Hematopoietic multipotent progenitor cell treated with erythropoietin and hydrocortisone succinate and interleukin-3 and kit ligand, for 17 days (in vitro differentiated cells): ENCODE measurements around the gene BIRC5.
"Not testable (repeated sequence)": the region's sequence is repeated elsewhere in the genome, so short reads cannot be mapped to it uniquely, and the experiment has no call there.

ENCODE experiments used
- DNase-seq: peaks from one replicate; pipeline ENCODE4 v3.0.0-alpha.2; 2015; ENCODE audit warnings: low spot score

The BIRC5 gene

GRCh38 chr17:78214016-78214705 lies at the start of gene BIRC5:
Gene BIRC5, plus strand, starts transcription at chr17:78214253. Its CDS starts 64 bp downstream, at chr17:78214317.
- peak; percentile 91 for DNase-seq

DNA sequence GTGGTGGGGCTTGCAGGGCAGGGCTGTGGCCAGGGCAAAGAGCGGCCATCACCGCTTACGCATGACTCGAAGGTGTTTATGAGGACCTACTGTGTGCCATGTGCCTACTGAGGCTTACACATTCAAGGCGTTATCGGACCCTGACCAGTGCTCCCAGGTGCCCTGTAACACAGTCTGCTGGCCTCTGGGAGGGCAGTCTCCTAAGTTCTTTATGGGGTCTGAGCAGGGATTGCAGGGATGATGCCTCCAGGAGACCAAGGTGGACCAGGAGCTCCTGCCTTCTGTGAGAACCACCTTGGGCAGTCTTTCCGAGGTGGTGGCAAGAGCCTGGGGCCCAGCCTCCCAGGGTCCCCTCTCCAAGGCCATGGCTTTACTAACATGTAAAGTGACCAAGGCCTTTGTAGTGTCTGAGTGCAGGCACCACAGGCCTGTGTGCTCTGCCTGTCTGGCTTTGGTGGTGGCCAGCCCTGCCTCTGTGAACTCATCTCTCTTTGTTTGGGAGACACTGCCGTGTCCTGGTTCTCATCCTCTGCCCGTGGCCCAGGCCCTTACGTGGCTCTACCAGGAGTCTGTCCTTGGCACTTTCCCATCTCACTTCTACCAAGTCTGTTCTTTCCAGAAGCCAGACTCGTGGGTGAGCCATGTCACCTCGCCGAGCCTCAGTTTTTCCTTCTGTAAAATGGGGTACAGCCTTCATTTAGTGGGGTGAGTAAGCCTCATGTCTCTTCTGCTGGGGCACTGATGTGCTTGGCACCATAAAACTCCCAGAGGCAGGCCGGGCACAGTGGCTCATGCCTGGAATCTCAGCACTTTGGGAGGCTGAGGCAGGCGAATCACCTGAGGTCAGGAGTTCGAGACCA lies 49.1 kb upstream of the BIRC5 start:
- no peak for DNase-seq

DNA sequence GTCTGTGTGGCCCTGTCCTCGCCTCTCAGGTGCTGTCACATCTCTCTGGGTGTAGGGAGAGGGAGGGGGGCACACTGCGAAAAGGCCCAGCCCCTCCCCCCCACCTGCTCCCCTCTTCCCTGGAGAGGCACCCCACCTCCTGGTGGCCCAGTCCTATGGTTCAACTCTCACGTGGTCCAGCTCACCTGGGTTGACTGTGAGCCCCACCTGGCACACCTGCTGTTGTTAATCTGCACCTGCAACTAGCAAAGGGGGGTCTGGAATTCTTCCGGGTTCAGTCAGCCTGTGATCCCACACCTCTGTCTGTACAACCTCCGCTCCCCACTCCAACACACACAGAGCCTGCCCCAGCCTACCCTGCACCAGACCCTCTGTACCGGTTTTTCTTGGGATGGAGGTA lies 47.6 kb upstream of the BIRC5 start:
- DNase-seq: no peak

GRCh38 chr17:78168242-78168902 lies 45.7 kb upstream of the BIRC5 start, which contains the start of gene SYNGR2:
Gene SYNGR2, plus strand, starts transcription at chr17:78168581. Its CDS starts 36 bp downstream, at chr17:78168617.
- DNase-seq: peak; percentile 88

DNA sequence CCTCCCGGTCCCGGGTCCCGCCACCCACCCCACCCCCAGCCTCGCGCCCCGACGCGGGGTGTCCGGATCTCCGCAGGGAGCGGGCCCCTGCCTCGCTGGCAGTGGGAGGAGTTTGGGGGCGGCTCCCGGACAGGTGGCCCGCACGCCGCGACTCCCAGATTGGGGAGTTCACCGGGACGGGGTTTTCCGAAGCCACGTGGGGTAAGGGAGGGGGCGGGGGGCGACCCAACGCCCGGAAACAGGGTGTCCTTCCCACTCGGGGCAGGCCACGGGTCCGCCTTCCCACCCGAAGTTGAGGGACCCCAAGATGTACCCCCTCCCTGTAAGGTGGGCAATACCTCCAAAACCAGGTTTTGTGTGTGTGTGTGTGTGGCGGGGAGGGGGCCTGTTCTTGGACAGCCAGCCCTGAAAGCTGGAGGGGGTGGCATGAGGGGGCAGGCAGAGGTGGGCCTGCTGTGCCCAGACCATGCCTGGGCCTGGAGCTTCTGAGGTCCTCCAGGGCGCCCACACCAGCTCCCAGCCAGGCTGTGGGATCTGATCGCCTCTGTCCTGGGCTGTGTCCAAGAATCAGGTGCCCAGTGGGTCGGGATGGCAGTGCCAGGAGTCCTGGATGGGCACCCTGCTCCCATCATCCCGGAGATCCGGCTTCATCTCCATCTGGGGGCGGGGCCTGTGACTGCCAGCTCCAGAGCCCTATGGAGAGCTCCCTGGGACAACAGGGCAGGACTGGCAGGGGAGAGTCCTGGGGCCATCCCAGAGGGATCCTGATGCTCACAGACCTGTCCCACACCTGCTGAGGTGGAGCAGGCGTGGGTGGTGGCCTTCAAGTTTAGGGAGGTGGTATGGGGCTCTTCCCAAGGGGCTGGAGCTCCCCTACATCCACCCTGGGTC lies 44.9 kb upstream of the BIRC5 start:
- peak; percentile 35 for DNase-seq

DNA sequence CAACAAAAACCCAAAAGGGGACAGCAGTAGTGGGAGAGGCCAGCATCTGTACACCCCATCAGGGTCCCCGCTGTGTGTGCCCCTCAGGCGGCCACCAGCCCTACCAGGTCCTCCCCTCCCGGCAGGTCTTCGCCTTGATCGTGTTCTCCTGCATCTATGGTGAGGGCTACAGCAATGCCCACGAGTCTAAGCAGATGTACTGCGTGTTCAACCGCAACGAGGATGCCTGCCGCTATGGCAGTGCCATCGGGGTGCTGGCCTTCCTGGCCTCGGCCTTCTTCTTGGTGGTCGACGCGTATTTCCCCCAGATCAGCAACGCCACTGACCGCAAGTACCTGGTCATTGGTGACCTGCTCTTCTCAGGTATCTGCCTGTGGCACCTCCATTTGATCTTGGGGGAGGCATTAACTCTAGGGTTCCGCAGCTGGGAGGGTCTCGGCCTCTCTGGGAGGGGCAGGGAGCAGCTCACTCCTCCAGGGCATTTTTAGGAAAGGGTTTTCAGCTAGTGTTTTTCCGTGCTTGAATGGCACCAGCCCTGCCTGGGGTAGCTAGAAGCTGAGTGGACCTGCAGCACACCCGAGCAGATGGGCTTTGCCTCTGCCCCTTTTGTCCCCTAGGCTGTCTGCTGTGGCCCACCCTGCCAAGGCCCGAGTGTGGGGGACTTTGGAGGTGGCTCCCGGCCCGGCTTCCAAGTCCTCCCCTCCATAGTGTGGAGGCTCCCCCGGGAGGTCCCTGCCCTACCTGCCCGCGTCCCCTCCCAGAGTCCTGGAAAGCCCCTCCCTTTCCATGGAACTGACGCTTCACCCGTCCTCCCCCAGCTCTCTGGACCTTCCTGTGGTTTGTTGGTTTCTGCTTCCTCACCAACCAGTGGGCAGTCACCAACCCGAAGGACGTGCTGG lies 43.1 kb upstream of the BIRC5 start:
- no peak for DNase-seq

DNA sequence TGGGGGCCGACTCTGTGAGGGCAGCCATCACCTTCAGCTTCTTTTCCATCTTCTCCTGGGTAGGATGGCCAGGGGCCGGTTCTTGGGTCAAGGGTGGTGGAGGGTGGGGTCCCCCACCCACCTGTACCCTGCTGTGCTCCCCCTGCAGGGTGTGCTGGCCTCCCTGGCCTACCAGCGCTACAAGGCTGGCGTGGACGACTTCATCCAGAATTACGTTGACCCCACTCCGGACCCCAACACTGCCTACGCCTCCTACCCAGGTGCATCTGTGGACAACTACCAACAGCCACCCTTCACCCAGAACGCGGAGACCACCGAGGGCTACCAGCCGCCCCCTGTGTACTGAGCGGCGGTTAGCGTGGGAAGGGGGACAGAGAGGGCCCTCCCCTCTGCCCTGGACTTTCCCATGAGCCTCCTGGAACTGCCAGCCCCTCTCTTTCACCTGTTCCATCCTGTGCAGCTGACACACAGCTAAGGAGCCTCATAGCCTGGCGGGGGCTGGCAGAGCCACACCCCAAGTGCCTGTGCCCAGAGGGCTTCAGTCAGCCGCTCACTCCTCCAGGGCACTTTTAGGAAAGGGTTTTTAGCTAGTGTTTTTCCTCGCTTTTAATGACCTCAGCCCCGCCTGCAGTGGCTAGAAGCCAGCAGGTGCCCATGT lies 42.3 kb upstream of the BIRC5 start:
- DNase-seq: not testable (repeated sequence)

DNA sequence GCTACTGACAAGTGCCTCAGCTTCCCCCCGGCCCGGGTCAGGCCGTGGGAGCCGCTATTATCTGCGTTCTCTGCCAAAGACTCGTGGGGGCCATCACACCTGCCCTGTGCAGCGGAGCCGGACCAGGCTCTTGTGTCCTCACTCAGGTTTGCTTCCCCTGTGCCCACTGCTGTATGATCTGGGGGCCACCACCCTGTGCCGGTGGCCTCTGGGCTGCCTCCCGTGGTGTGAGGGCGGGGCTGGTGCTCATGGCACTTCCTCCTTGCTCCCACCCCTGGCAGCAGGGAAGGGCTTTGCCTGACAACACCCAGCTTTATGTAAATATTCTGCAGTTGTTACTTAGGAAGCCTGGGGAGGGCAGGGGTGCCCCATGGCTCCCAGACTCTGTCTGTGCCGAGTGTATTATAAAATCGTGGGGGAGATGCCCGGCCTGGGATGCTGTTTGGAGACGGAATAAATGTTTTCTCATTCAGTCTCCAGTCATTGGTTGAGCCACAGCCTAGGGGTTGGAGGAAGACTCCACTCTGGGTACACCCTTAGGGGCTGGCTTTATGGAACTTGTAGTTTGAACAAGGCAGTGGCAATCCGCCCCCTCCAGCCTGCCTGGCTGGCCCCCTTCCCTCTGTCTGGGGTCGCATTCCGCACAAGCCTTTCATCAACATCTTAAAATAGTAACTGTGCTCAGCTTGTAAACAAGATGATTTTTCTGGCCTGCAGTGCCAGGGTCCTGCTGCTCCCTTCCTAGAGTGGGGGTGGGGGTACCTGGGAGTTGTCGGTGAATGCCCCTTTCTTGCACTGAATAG lies 41.6 kb upstream of the BIRC5 start:
- DNase-seq: peak; percentile 37

- no peak for DNase-seq
Measured at GRCh38 chr17:78173097-78173715, 40.8 kb upstream of the BIRC5 start.

DNA sequence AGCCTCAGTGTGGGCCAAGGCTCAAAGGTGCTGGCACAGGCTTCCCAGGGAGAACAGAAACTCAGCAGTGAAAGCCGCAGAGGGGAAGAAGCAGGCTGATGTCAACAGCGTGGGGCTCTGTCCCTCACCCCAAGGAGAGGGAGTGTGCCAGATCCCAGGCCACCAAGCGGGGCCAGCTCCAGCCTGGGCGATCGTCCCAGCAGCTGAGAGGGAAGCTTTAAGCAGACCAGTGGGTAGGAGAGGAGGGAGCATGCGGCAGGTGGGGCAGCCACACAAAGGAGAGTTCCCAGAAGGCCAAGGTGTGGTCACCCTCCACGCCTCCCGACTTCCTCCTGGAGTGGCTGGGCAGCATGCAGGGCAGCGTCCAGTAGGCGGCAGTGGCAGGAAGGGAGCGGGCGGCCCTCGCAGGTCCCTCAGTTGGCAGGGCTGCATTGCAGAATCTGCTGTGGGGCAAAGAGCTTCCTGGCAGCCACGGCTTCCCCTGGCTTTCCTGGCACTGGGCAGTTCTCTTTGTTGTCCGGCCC lies 39.6 kb upstream of the BIRC5 start:
- no peak for DNase-seq

- DNase-seq: no peak
Measured at GRCh38 chr17:78174870-78175642, 39.0 kb upstream of the BIRC5 start.

- no peak for DNase-seq
Measured at GRCh38 chr17:78175643-78175981, 38.4 kb upstream of the BIRC5 start.

GRCh38 chr17:78176548-78177025 lies 37.5 kb upstream of the BIRC5 start:
- DNase-seq: peak; percentile 75

GRCh38 chr17:78179372-78179771 lies 34.7 kb upstream of the BIRC5 start:
- DNase-seq: no peak

DNA sequence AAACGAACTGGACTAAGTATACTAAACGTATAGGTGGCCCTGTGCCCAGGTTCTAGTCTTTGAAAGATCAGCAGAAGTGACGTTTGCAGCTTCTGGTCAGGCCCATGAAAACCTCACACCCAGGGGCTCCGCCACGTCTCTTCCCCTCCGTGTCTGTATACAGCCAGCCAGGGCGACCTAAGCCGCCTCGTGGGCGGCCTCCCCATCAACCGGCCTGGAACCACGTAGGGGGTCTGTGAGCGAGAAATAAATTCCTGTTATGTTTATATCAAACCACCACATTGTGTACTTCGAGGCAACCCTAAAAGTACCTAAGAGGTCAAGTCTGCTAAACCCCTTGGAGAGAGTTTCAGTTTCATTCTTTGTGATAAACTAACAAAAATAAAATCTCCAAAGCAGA lies 34.0 kb upstream of the BIRC5 start:
- DNase-seq: no peak

GRCh38 chr17:78180508-78180907 lies 33.5 kb upstream of the BIRC5 start:
- no peak for DNase-seq

- DNase-seq: no peak
Measured at GRCh38 chr17:78182504-78182903, 31.5 kb upstream of the BIRC5 start.

- DNase-seq: no peak
Measured at GRCh38 chr17:78183916-78184315, 30.1 kb upstream of the BIRC5 start.
